ENCODE measurements around the gene MYO19. TPM values are rescaled to one million over a fixed set of nuclear protein-coding genes. Genes with fewer than 3 reads are reported as not detected.

MYO19 gene
- total RNA-seq, 4 donors from 2014 or later, result 33.3 to 120 (median 69.8) TPM

- peaks cover 0 to 69% of the 10 kb centered on the region in 2 donors for H3K27me3 ChIP-seq
These were observed 70.5 kb downstream of the MYO19 start for GRCh38 chr17:36463916-36464764.

DNA sequence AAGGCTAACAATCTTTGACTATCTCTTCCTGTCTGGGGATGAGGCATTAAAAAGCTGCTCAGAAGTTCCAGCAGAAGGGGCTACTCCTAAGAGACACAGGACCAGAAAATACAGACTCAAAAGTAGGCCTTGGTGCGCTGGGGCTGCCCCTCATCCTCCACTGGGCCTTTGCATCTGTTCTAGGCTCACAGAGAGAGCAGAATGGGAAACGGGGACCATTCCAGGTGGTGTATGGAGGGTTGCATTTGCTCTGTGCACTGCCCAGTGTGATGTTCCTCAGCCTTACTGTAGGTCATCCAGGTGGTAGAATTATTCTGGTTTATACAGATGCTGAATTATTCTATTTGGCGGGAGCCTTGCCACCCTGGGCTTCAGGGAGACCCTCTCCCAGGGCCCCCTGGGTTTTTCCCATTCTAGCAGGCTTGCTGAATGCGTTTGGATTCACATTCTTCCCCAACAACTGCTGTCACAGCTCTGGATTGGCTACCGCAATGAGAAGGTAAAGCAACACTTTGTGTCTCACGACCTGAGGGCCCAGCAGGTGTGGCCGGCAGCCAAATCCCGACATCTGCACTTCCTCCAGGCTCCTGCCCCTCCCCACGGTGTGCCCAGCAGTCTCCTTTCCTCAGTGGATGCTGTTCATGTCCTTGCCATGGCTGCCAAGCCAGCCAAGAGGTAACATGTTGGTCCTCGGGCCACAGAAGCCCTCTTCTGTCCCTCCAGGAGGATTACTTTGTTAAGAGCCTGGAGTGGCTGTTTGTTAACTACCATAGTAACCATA is 73.1 kb downstream of the MYO19 start:
- H3K4me1 ChIP-seq, result no peaks in the 10 kb centered on the region
- H3K9me3 ChIP-seq, result no peaks in the 10 kb centered on the region
- DNase-seq (ENCODE audit: low spot score in 2 of 2), result no peak
- no peak overlapping the region for H3K4me3 ChIP-seq
- no peaks in the 10 kb centered on the region for H3K36me3 ChIP-seq
- 58 to 60% methylated on average over 10 of the region's 10 CpGs for WGBS, 2 donors
- H3K27ac ChIP-seq, result no peak overlapping the region
- no peak for TF ChIP-seq EP300 (IDR thresholded peaks at IDR 0.05)
- TF ChIP-seq POLR2A (IDR thresholded peaks at IDR 0.05), result no peak
- no peak for TF ChIP-seq CTCF (IDR thresholded peaks at IDR 0.05)
- H3K27me3 ChIP-seq, result peaks cover 0 to 50% of the 10 kb centered on the region in 2 donors

More at GRCh38 chr17:36463916-36464764, 70.5 kb downstream of the MYO19 start:
- no peak for TF ChIP-seq CTCF (IDR thresholded peaks at IDR 0.05)
- no peak overlapping the region for H3K27ac ChIP-seq
- no peak for DNase-seq (ENCODE audit: low spot score in 2 of 2)
- WGBS, 2 donors, result 17 to 37% methylated on average over 22 to 32 of the region's 54 CpGs
- no peaks in the 10 kb centered on the region for H3K4me1 ChIP-seq
- no peaks in the 10 kb centered on the region for H3K9me3 ChIP-seq
- H3K36me3 ChIP-seq, result no peaks in the 10 kb centered on the region
- no peak overlapping the region for H3K4me3 ChIP-seq

DNA sequence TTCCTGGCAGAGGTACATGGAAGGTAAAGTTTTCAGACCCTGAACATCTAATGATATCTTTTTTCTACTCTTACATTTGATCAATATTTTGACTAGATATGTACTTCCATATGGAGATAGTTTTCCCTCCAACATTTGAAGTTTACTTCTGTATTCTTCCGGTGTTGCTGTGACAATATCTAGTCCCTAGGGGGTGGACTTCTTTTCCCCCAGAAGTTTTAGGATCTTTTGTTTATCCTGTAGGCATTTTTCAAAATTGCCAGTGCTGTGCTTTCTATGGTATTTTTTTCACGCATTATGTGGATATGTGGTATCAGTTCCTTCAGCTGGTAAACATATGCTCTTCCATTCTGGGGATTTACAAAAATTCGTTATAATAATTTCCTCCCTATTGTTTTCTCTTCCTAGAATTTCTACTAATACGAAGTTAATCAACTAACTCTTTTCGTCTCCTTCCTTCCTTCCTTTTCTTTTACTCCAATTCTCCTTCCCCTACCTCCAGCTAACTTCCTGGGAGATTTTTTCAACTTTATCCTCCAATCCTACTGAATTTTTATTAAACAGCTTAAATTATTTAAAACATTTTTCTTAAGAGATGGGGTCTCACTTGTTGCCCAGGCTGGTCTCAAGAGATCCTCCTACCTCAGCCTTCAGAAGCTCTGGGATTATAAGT is 74.3 kb downstream of the MYO19 start:
- TF ChIP-seq POLR2A (IDR thresholded peaks at IDR 0.05), result no peak
- TF ChIP-seq EP300 (IDR thresholded peaks at IDR 0.05), result no peak
- no peak for TF ChIP-seq CTCF (IDR thresholded peaks at IDR 0.05)
- Histone ChIP-seq H3K4me3 (no peak overlapping the region), H3K36me3 (no peaks in the 10 kb centered on the region), H3K9me3 (no peaks in the 10 kb centered on the region), H3K4me1 (no peaks in the 10 kb centered on the region), H3K27me3 (peaks cover 0 to 39% of the 10 kb centered on the region in 2 donors), H3K27ac (no peak overlapping the region)
- no peak for DNase-seq (ENCODE audit: low spot score in 2 of 2)
- WGBS, 2 donors, result 65 to 71% methylated on average over 5 of the region's 5 CpGs

GRCh38 chr17:36459601-36460000 is 75.1 kb downstream of the MYO19 start:
- no peaks in the 10 kb centered on the region for H3K4me1 ChIP-seq
- H3K9me3 ChIP-seq, result no peaks in the 10 kb centered on the region
- peaks cover 0 to 31% of the 10 kb centered on the region in 2 donors for H3K27me3 ChIP-seq
- 68 to 75% methylated on average over 7 of the region's 7 CpGs for WGBS, 2 donors
- TF ChIP-seq EP300 (IDR thresholded peaks at IDR 0.05) (no peak), POLR2A (IDR thresholded peaks at IDR 0.05) (no peak), CTCF (IDR thresholded peaks at IDR 0.05) (no peak)
- no peak for DNase-seq (ENCODE audit: low spot score in 2 of 2)
- no peak overlapping the region for H3K27ac ChIP-seq
- no peak overlapping the region for H3K4me3 ChIP-seq
- H3K36me3 ChIP-seq, result no peaks in the 10 kb centered on the region

All from tibial nerve (tissue), 4 donors.